Endometrial microvascular endothelial cells (primary cell): Measurements from ENCODE around the gene PPP4C. TPM values are rescaled to one million over a fixed set of nuclear protein-coding genes. Genes with fewer than 3 reads are reported as not detected.

Experiments used
- in situ Hi-C: cut with HindIII; loops from 2 replicates; pipeline ENCODE4 v1.10.0; 2017; ENCODE audit warnings: low sequenced_read_pairs, low pct_unique_long_range_greater_than_20kb; ENCODE audit errors: inconsistent ontology term
- total RNA-seq: library from RNA; depleted of rRNA; stranded (reverse); fragments of >200 nt; gene quantifications from one replicate; pipeline ENCODE4 v1.2.3, GENCODE V29; 2015; ENCODE audit errors: inconsistent ontology term

PPP4C gene
- total RNA-seq, 1 donor from 2014 or later, result 135 TPM

DNA sequence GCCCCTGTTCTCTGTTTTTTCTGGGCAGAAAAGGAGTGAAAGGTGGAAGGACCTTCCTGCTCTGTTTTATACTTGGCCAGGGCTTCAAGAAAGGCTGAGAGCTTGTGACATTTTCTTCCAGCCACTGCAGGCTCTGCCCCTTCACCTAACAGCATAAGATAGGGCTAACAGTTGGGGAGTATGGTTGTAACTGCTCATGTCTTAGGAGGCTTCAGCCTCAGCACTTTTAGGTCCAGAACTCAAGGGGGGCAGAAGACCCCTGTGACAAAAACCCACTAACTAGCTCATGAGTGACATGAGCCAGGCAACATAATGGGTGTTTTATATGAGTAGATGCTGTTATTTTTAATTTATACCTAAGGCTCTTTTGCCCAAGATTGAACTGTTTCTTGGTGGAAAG, 5.3 kb upstream of the PPP4C start:
- in situ Hi-C loops, result no loop called here

DNA sequence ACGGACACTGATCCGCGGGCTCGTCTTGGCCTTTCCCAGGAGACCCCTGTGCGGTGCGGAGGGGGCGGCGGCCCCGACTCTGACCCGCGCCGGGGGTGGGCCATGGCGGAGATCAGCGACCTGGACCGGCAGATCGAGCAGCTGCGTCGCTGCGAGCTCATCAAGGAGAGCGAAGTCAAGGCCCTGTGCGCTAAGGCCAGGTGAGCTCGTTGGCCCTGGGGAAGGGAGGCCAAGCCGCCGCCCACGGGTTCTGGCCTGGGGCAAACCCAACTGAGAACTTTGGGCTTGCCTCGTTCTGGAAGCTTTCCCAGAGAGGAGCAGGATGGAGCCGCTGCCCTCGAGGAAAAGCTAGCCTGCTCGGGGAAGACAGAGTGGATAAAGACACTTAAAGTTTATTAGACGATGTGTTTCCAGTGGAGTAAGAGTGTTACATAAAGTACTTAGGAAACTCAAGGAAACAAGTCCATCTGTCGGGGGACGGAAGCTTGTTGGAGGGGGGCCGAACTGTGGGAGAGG, 540 bp downstream of the PPP4C start:
- in situ Hi-C loops, result no loop called here

DNA sequence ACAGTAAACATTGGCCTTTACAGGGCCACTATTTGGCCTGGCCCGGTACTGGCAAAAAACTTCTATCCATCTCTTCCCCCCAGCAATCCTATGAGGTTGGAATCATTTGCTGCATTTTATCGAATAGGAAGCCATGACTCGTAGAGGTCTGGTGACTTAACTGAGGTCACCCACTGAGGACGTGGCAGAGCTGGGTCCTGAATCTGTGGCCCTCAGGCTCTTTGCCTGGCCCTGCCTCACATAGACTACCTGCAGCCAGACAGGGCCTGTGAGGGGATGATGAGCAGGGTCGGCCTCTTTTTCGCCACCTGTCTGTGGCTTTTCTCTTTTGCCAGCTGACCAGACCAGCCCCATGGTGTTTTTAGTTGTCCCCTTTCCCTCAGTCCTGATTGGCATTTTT, 1.9 kb downstream of the PPP4C start:
- in situ Hi-C loops, result no loop called here

DNA sequence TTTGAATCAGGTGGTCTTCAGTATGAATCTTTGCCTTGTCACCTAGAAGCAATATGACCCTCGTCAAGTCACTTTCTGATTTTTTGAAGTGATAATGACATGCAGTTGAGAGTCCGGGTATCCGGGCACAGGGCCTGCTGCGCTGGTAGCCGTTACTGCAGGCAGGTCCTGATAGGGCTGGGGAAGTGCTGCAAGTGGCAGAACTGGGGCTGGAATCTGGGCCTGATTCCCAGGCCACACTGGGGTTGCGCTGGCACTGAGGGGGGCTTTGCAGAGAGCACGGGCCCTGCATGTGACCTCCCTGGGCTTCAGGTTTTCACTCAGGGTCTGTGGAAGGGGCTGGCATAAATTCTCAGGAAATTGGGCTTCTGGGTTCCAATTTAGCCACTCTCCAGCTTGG, 3.0 kb downstream of the PPP4C start:
- in situ Hi-C loops, result no loop called here

DNA sequence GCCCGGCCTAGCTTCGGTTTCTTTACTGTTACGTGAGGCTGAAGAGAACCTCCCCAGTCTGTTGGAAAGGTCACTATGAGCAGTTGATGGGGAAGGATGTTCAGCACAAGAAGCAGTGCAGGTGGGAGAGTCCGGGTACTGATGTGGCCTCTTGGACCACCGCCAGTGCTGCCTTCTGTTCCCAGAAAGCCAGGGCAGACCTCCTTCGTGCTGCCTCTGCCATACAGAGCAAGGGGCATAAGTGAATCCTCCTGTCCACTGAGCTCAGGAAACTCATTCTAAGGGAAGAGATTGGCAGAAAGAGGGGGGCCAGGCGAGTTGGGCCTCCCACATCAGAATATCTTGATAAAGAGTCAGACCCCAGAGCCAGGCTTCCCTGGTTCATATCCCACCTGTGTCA, 3.7 kb downstream of the PPP4C start:
- in situ Hi-C loops, result no loop called here

DNA sequence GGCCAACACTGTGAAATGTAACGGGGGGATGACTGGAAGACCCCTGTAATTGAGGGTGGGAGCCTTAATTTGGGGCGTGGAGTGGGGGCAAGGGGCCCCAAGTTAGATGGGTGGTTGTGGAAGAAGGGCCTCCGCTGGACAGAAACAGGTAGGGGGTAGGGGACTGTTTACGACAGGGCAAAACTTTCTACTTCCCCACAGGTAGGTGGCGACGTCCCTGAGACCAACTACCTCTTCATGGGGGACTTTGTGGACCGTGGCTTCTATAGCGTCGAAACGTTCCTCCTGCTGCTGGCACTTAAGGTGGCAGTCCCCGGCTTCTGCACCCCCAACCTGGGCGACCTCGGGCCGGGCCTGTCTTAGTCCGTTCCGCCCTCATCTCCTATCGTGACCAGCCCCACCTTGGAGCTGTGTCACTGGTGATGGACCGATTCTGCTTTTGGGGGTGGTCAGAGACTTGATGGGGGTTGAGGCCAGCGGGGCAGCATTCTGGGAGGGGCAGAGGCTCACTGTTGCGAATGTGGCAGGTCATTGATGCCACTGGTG, 6.8 kb downstream of the PPP4C start:
- in situ Hi-C loops, result no loop called here

DNA sequence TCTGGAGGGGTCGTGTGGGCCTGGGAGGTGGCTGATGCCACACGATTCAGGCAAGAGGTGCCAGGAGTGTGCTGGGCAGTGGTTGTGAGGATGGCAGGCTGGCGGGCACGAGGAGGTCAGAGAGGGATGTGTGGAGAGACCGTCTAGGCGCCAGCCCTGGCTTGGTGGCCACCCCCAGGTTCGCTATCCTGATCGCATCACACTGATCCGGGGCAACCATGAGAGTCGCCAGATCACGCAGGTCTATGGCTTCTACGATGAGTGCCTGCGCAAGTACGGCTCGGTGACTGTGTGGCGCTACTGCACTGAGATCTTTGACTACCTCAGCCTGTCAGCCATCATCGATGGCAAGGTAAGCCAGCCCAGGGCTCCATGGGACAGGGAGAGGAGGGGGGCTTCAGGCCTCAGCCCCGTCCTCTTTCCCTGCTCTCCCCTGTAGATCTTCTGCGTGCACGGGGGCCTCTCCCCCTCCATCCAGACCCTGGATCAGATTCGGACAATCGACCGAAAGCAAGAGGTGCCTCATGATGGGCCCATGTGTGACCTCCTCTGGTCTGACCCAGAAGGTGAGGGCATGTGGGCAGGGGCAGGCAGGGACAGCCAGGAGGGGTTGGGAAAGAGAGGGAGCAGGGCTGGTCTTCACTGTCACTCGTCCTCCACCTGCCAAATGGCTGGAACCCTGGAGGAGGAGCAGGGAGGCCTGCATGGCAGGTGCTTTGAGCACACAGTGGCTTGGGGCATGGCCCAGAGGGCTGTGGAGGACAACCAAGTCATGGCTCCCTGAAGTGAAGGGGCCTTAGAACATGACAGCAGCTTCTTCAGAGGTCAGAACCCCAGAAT, 7.6 kb downstream of the PPP4C start:
- in situ Hi-C loops, result no loop called here

DNA sequence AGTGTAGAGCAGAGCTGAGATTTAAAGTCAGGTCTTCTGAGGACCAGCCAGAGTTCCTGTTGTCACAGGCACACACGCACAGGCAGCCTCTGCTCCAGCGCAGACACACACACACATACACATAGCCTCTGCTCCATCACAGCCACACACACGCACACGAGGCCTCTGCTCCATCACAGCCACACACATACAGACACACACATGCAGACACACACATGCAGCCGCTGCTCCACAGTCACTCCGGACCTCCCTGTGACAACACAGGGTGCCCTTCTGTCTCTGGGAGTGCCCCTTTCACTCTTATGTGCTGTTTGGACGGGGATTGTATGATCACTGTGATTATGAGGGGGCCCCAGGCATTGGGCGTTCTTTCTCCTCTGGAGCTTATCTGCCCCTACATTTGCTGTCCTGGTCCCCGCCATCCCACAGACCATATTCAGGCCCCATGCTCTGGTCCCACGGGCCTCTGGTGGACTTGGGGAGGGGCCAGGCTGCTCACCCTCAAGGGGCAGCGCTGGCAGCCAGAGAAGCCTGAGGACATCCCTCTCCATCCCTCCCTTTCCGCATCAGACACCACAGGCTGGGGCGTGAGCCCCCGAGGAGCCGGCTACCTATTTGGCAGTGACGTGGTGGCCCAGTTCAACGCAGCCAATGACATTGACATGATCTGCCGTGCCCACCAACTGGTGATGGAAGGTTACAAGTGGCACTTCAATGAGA, 8.5 kb downstream of the PPP4C start:
- in situ Hi-C loops, result no loop called here

DNA sequence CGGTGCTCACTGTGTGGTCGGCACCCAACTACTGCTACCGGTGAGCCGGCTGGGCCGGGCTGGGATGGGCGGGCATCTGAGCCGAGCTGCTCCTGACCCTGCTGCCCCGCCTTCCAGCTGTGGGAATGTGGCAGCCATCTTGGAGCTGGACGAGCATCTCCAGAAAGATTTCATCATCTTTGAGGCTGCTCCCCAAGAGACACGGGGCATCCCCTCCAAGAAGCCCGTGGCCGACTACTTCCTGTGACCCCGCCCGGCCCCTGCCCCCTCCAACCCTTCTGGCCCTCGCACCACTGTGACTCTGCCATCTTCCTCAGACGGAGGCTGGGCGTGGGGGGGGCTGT, 9.0 kb downstream of the PPP4C start:
- in situ Hi-C loops, result no loop called here

DNA sequence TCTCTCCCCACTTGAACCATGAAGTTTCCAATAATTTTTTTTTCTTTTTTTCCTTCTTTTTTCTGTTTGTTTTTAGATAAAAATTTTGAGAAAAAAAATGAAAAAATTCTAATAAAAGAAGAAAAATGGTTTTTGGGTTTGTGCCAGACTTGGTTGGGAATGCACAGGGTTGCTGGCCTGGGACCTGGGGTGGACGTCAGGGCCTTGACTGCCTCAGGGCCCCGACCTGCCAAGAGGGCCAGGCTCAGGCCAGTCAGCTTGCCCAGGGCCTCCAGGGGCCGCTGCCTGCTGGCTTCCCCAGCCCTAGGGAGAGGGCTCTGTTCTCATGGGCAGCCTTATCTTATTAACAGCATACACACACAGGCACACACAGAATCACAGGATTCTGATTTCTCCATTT, 9.5 kb downstream of the PPP4C start:
- in situ Hi-C loops, result no loop called here

DNA sequence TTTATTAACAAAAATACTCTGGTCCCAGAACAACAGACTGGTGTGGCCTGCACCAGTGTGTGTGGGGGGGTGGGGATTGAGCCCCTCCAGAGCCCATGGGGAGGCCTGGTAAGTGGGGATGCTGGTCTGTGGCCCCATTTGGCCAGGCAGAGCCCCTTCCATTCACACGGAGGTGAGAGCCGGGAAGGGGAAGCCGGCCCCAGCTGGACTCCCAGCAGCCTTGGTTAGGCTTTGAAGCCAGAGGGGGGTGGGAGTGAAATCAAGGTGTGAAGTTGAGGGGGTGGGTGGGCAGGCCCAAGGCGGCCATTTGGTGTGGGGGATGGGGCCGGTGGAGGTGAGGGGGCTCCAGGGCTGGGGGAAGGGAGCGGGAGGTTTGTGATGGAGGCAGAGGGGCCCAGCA, 10.0 kb downstream of the PPP4C start:
- in situ Hi-C loops, result no loop called here

DNA sequence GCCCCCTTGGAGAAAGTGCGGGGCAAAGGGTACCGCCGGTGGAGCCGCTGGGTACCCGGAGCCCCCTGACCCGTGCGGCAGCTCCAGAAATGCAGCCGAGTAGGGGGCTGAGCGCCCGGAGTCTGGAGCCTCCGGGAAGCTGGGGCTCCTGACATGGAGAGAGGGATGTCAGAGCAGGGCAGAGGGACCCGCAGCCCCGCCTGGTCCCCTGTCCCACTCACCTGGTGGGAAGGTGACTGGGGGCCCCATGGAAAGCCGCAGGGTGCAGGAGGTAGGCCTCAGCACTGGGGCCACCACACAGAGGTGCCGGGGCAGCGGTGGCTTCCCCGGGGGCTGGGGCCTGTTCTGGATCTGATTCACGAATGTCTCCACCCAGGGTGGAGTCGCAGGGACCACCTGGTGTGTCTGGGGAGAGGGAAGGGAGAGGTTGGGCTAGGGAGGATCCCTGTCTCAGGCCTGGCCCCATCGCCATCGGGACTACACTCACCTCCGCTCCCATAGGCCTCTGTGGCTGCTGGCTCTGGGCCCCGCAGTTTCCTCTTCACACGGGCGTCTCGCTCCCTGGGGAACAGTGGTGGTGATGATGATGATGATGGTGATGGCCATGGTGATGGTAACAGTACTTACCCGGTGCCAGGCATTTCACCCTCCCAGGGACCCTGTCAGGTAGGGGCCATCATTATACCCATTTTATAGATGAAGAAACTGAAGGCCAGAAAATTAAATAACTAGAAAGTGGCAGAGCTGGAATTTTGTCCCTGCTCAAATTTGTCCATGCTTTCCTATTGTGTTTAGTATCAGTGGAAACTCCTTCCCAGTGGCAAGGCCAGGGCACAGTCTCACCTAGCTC, 10.7 kb downstream of the PPP4C start:
- in situ Hi-C loops, result no loop called here

DNA sequence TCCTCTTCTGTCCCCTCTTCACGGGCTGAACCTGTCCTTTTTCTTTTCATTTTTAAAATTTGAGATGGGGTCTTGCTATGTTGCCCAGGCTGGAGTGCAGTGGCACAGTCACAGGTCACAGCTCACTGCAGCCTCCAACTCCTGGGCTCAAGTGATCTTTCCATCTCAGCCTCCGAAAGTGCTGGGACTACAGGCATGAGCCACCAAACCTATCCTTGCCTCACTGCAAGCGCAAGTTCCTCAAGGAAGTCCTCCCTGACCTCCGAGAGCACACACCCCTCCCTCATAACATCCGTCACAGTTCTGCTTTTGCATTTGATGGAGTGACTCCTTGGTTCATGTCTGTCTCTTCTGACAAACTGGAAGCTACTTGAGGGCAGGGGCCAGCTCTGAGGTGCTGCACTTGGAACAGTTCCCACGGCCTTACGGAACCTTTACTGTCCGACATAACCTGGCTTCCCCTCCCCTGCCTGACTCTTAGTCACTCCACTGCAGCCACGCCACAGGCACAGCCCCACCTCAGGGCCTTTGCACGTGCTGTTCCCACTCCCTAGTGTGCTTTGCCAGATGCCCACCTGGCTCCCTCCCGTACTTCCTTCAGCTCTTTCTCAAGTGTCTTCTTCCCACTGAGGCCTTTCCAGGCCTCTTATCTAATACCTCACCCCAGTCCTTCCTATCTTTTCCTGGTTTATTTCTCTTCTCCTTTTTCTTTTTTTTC, 11.5 kb downstream of the PPP4C start:
- in situ Hi-C loops, result no loop called here

DNA sequence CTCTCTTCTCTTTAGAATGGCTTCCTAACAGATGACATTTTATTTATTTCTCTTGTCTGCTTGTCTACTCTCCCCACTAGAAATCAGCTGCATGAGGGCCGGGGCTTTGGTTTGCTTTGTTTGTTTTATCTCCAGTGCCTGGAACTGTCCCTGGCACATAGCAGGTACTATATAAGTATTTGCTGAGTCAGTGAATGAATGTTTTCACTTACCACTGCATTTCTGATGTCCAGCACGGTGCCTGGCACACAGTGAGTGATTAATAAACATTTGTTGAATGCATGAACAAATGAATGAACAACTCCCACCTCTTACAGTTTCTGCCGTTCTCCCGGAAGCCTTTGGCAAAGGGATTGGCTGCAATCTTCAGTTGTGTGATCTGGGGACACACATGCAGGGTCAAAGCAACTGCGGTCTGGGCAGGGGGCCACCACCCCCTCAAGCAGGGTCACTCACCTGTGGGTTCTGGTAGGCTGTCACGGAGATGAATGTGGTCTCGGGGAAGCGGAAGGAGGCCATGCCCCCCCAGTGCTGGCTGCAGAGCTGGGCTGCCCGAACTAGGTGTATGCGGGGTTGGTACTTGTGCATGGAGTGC, 12.5 kb downstream of the PPP4C start:
- in situ Hi-C loops, result no loop called here

DNA sequence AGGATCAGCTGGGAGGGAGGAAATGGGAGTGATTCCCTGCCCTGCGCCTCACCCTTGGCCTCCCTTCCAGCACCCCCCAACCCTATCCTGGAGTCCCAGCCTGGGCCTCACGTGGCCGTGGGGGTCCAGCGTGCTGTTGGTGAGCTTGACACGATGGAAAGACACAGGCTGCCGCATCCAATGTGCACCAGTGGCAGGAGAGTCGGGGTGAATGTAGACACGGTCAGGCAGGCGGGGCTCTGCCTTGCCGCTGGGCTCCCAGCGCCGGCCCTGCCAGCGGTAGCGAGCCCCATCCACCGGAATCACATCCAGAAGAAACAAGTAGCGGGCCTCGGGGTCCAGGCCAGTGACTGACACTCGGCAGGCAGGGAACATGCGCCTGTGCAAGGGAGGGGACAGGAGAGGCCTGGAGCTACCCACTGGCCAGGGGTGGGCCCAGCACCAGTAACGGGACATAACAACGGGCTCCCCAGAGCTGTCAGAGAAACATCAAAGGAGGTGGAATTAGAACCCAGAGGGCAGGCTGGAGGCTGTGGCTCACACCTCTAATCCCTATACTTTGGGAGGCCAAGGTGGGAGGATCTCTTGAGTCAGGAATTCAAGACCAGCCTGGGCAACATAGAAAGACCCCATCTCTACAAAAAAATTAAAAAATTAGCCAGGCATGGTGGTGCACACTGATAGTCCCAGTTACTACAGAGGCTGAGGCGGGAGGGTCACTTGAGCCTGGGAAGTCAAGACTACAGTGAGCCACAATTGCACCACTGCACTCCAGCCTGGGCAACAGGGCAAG, 13.2 kb downstream of the PPP4C start:
- in situ Hi-C loops, result no loop called here

DNA sequence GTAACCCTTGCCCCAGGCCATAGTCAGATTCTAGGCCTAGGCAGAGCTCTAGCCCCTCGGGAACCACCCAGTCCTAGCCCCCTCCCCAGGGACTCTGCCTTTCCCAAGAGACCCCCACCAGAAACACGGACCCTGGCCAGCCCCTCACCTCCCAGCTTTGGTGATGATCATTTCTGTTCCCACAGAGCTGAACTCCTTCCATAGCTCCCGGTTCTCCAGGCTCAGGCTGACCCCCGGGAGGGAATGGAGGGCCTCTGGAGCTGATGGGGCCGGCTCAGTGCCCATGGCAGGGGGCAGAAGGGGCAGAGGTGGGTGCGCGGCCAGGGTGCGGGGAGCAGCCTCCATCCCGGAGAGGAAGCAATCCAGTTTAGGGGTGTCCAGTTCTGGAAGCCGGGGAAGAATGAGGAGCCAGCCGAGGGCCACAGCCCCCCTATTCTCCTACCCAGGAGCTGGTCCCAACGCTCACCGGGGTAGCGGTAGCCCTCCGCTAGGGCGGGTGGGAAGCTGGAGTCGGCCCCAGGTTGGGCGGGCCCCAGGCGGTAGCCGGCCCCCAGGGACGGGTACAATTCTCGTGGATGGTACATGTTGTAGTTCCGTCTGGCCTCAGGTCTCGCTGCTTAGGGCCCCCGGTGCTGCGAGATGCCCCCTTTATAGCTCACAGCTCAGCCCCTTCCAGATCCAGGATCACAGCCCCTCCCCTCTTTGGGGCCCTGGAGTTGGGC, 15.0 kb downstream of the PPP4C start:
- in situ Hi-C loops, result no loop called here
